OCI-LY1 (cell line): ENCODE data around the gene SUMO4.

Experiments used
- H2AFZ ChIP-seq: fragments of 200-600 bp; sonication (generic), shearing (Covaris generic); 2 replicates; pipeline ENCODE4 v1.6.0; 2014; ENCODE audit warnings: antibody characterized with exemption, mild to moderate bottlenecking, low read length
- H3F3A ChIP-seq: fragments of 200-600 bp; sonication (generic), shearing (Covaris generic); 2 replicates; pipeline ENCODE4 v1.6.0; 2014; ENCODE audit warnings: mild to moderate bottlenecking, antibody characterized with exemption, low read length, moderate library complexity; ENCODE audit not compliant: insufficient read depth
- H3K27ac ChIP-seq: fragments of 200-600 bp; sonication (generic); 2 replicates; pipeline ENCODE4 v1.5.1; 2014; ENCODE audit warnings: low read length, mixed run types, mild to moderate bottlenecking, low read depth; ENCODE audit not compliant: poor library complexity, severe bottlenecking
- H3K27me3 ChIP-seq: fragments of 200-600 bp; sonication (generic); 2 replicates; pipeline ENCODE4 v1.6.0; 2014; ENCODE audit warnings: antibody characterized with exemption, mild to moderate bottlenecking, low read length, moderate library complexity; ENCODE audit not compliant: insufficient read depth
- H3K36me3 ChIP-seq: fragments of 200-600 bp; sonication (generic); 2 replicates; pipeline ENCODE4 v1.6.1; 2014; ENCODE audit warnings: mild to moderate bottlenecking, antibody characterized with exemption, low read length, moderate library complexity, mixed read lengths; ENCODE audit not compliant: insufficient read depth
- H3K4me1 ChIP-seq: fragments of 200-600 bp; sonication (generic); 2 replicates; pipeline ENCODE4 v1.5.1; 2014; ENCODE audit warnings: mild to moderate bottlenecking, low read length, moderate library complexity; ENCODE audit not compliant: insufficient read depth, severe bottlenecking
- H3K4me2 ChIP-seq: fragments of 200-600 bp; sonication (generic), shearing (Covaris generic); 2 replicates; pipeline ENCODE4 v1.6.1; 2014; ENCODE audit warnings: low read length
- H3K4me3 ChIP-seq: fragments of 200-600 bp; sonication (generic); 2 replicates; pipeline ENCODE4 v1.5.1; 2014; ENCODE audit warnings: low read length, low read depth, mild to moderate bottlenecking, mixed read lengths; ENCODE audit not compliant: poor library complexity, severe bottlenecking
- H3K79me2 ChIP-seq: fragments of 200-600 bp; shearing (Covaris generic); 2 replicates; pipeline ENCODE4 v1.6.1; 2016; ENCODE audit warnings: mixed run types, low read length, mixed read lengths; ENCODE audit not compliant: insufficient read depth
- H3K9ac ChIP-seq: fragments of 200-600 bp; sonication (generic), shearing (Covaris generic); 2 replicates; pipeline ENCODE4 v1.6.1; 2014; ENCODE audit warnings: mild to moderate bottlenecking, low read length, mixed read lengths
- H3K9me2 ChIP-seq: fragments of 200-600 bp; sonication (generic), shearing (Covaris generic); 2 replicates; pipeline ENCODE4 v1.6.1; 2014; ENCODE audit warnings: low read depth, mild to moderate bottlenecking, low read length, mixed read lengths
- H3K9me3 ChIP-seq: fragments of 200-600 bp; shearing (Covaris generic); 2 replicates; pipeline ENCODE4 v1.6.1; 2014; ENCODE audit warnings: low read length, mixed read lengths
- H4K20me1 ChIP-seq: fragments of 200-600 bp; sonication (generic), shearing (Covaris generic); 2 replicates; pipeline ENCODE4 v1.6.0; 2016; ENCODE audit warnings: mild to moderate bottlenecking, low read length; ENCODE audit not compliant: insufficient read depth
- CTCF ChIP-seq: fragments of 200-600 bp; sonication (generic), shearing (Covaris generic); IDR thresholded peaks from 2 replicates; pipeline ENCODE4 v1.5.1; 2017; ENCODE audit warnings: mild to moderate bottlenecking, antibody characterized with exemption, low read length, moderate library complexity, mixed read lengths
- EZH2 ChIP-seq: fragments of 200-600 bp; sonication (generic), shearing (Covaris generic); IDR thresholded peaks from 2 replicates; pipeline ENCODE4 v1.8.0; 2017; ENCODE audit warnings: borderline replicate concordance, mixed run types, mild to moderate bottlenecking, antibody characterized with exemption, low read length, moderate library complexity, mixed read lengths

The SUMO4 gene

GRCh38 chr6:149357726-149358538 lies 42.1 kb upstream of the SUMO4 start:
- no peak overlapping the region for H3K9ac ChIP-seq
- H2AFZ ChIP-seq: no peak overlapping the region
- no peak overlapping the region for H3K27ac ChIP-seq
- H3K9me2 ChIP-seq: no peaks in the 10 kb centered on the region
- H3K27me3 ChIP-seq: no peaks in the 10 kb centered on the region
- H3K9me3 ChIP-seq: no peaks in the 10 kb centered on the region
- H3K4me2 ChIP-seq: no peak overlapping the region
- TF ChIP-seq CTCF (no peak), EZH2 (no peak)
- H4K20me1 ChIP-seq: no peaks in the 10 kb centered on the region
- no peaks in the 10 kb centered on the region for H3K4me1 ChIP-seq
- H3K79me2 ChIP-seq: peaks cover 76% of the 10 kb centered on the region
- peaks cover 16% of the 10 kb centered on the region for H3K36me3 ChIP-seq
- no peaks in the 10 kb centered on the region for H3F3A ChIP-seq
- H3K4me3 ChIP-seq: no peak overlapping the region

DNA sequence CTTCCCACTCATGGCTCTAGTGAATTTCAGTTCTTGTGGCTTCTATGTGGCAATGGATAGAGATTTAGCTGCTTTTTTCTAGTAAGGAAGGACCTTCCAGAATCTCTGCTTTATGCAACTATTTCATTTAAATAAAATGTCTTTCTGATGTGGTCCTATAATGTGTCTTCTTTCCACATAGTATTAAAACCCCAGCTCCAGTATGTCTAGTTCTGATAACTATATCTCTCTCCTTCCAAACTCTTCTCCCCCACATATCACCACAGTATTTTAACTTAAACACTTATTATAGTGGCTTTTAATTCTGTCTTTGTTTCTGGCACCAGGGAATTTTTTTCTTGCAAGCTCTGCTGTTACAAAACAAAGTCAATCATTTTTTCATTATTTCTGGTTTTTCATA lies 40.6 kb upstream of the SUMO4 start:
- H4K20me1 ChIP-seq: no peaks in the 10 kb centered on the region
- no peaks in the 10 kb centered on the region for H3F3A ChIP-seq
- no peak overlapping the region for H3K9ac ChIP-seq
- H3K4me2 ChIP-seq: no peak overlapping the region
- peaks cover 67% of the 10 kb centered on the region for H3K79me2 ChIP-seq
- H3K9me2 ChIP-seq: no peaks in the 10 kb centered on the region
- H3K27ac ChIP-seq: no peak overlapping the region
- no peak overlapping the region for H2AFZ ChIP-seq
- H3K9me3 ChIP-seq: no peaks in the 10 kb centered on the region
- no peak overlapping the region for H3K4me3 ChIP-seq
- no peak for TF ChIP-seq EZH2
- no peak for TF ChIP-seq CTCF
- H3K36me3 ChIP-seq: peaks cover 13% of the 10 kb centered on the region
- no peaks in the 10 kb centered on the region for H3K27me3 ChIP-seq
- H3K4me1 ChIP-seq: no peaks in the 10 kb centered on the region

DNA sequence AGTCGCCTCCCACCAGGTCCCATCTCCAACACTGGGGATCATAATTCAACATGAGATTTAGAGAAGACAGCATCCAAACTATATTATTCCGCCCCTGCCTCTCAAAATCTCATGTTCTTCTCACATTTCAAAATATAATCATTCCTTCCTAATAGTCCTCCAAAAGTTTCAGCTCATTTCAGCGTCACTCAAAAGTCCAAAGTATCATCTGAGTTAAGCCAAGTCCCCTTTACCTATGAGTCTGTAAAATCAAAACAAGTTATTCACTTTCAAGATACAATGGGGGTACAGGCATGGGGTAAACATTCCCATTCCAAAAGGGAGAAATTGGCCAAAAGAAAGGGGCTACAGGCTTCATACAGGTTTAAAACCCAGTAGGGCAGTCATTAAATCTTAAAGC lies 39.5 kb upstream of the SUMO4 start:
- TF ChIP-seq EZH2 (no peak), CTCF (no peak)
- Histone ChIP-seq H3K4me3 (no peak overlapping the region), H3K9ac (no peak overlapping the region), H4K20me1 (no peaks in the 10 kb centered on the region), H3K27ac (no peak overlapping the region), H3K4me2 (no peak overlapping the region), H3K79me2 (peaks cover 70% of the 10 kb centered on the region), H3K9me2 (no peaks in the 10 kb centered on the region), H3K4me1 (no peaks in the 10 kb centered on the region), H3K27me3 (no peaks in the 10 kb centered on the region), H3K9me3 (no peaks in the 10 kb centered on the region), H3K36me3 (peaks cover 13% of the 10 kb centered on the region), H2AFZ (no peak overlapping the region), H3F3A (no peaks in the 10 kb centered on the region)
